Skeletal muscle tissue (tissue), 4 donors: ENCODE results near the gene NAV2. TPM values are rescaled to one million over a fixed set of nuclear protein-coding genes. Genes with fewer than 3 reads are reported as not detected.
A peak's percentile ranks its signal among the peaks of the same experiment; 100 is the strongest.
"Not testable (repeated sequence)": the region's sequence is repeated elsewhere in the genome, so short reads cannot be mapped to it uniquely, and the experiment has no call there.

ENCODE experiments used
- H3K27ac ChIP-seq: one replicate; pipeline ENCODE4 v1.7.0; 2013; ENCODE audit warnings: mild to moderate bottlenecking, low read depth, low read length, inconsistent platforms
- H3K27me3 ChIP-seq, 3 donors: one replicate each; pipeline ENCODE4 v1.7.0; 2013; ENCODE audit warnings: low read length in 3 of 3; ENCODE audit not compliant: control insufficient read depth in 3 of 3, insufficient read depth in 3 of 3
- H3K36me3 ChIP-seq, 3 donors: one replicate each; pipeline ENCODE4 v1.7.0; 2013; ENCODE audit warnings: low read length in 3 of 3; ENCODE audit not compliant: control insufficient read depth in 3 of 3, insufficient read depth in 3 of 3
- H3K4me1 ChIP-seq, 3 donors: one replicate each; pipeline ENCODE4 v1.7.0; 2013; ENCODE audit warnings: low read length in 3 of 3, mild to moderate bottlenecking in 3 of 3; ENCODE audit not compliant: control insufficient read depth in 3 of 3, insufficient read depth in 3 of 3
- H3K4me3 ChIP-seq, 3 donors: one replicate each; pipeline ENCODE4 v1.7.0; 2013; ENCODE audit warnings: low read length in 3 of 3
- H3K9ac ChIP-seq, 3 donors: one replicate each; pipeline ENCODE4 v1.7.0; 2013; ENCODE audit warnings: low read length in 3 of 3, mild to moderate bottlenecking in 3 of 3, moderate library complexity in 2 of 3, low read depth in 1 of 3
- H3K9me3 ChIP-seq, 3 donors: one replicate each; pipeline ENCODE4 v1.7.0; 2013; ENCODE audit warnings: low read length in 3 of 3; ENCODE audit not compliant: control insufficient read depth in 3 of 3
- total RNA-seq: library from RNA; depleted of rRNA; stranded (reverse); fragments of >200 nt; gene quantifications from one replicate; pipeline ENCODE4 v1.2.3, GENCODE V29; 2014
- donor health status: Osteomylitis.

NAV2 gene
- total RNA-seq, 1 donor from 2014 or later: 43.3 TPM

GRCh38 chr11:19953336-19953735, 240.7 kb downstream of the NAV2 start:
- peaks cover 7 to 13% (median 8%) of the 10 kb centered on the region in 3 donors for H3K36me3 ChIP-seq
- no peaks in the 10 kb centered on the region for H3K27me3 ChIP-seq
- H3K4me3 ChIP-seq: no peak overlapping the region
- peak overlapping the region; percentile 15 for H3K27ac ChIP-seq
- no peaks in the 10 kb centered on the region for H3K9me3 ChIP-seq
- H3K9ac ChIP-seq: peak overlapping the region in 1 of 3 donors; percentile 36
- H3K4me1 ChIP-seq: peaks cover 19 to 32% (median 21%) of the 10 kb centered on the region in 3 donors

GRCh38 chr11:19953909-19954308, 241.3 kb downstream of the NAV2 start:
- peak overlapping the region; percentile 15 for H3K27ac ChIP-seq
- no peak overlapping the region for H3K4me3 ChIP-seq
- peaks cover 7 to 10% (median 10%) of the 10 kb centered on the region in 3 donors for H3K36me3 ChIP-seq
- peaks cover 19 to 32% (median 21%) of the 10 kb centered on the region in 3 donors for H3K4me1 ChIP-seq
- H3K9ac ChIP-seq: no peak overlapping the region
- H3K27me3 ChIP-seq: no peaks in the 10 kb centered on the region
- H3K9me3 ChIP-seq: no peaks in the 10 kb centered on the region

GRCh38 chr11:19954899-19955298, 242.3 kb downstream of the NAV2 start:
- Histone ChIP-seq H3K9me3 (no peaks in the 10 kb centered on the region), H3K4me3 (no peak overlapping the region), H3K36me3 (peaks cover 0 to 2% (median 0%) of the 10 kb centered on the region in 3 donors), H3K27me3 (no peaks in the 10 kb centered on the region), H3K27ac (no peak overlapping the region), H3K4me1 (peaks cover 19 to 32% (median 21%) of the 10 kb centered on the region in 3 donors), H3K9ac (no peak overlapping the region)

- no peaks in the 10 kb centered on the region for H3K27me3 ChIP-seq
- peaks cover 19 to 32% (median 21%) of the 10 kb centered on the region in 3 donors for H3K4me1 ChIP-seq
- H3K27ac ChIP-seq: no peak overlapping the region
- no peaks in the 10 kb centered on the region for H3K9me3 ChIP-seq
- no peak overlapping the region for H3K4me3 ChIP-seq
- H3K9ac ChIP-seq: no peak overlapping the region
- H3K36me3 ChIP-seq: peaks cover 0 to 2% (median 0%) of the 10 kb centered on the region in 3 donors
Observed at GRCh38 chr11:19955660-19956059, 243.0 kb downstream of the NAV2 start.

- peaks cover 0 to 2% (median 0%) of the 10 kb centered on the region in 3 donors for H3K36me3 ChIP-seq
- no peaks in the 10 kb centered on the region for H3K9me3 ChIP-seq
- no peaks in the 10 kb centered on the region for H3K27me3 ChIP-seq
- H3K9ac ChIP-seq: no peak overlapping the region
- no peak overlapping the region for H3K27ac ChIP-seq
- no peak overlapping the region for H3K4me3 ChIP-seq
- H3K4me1 ChIP-seq: peaks cover 19 to 32% (median 21%) of the 10 kb centered on the region in 3 donors
Observed at GRCh38 chr11:19956228-19956627, 243.6 kb downstream of the NAV2 start.

GRCh38 chr11:19957294-19957943, 244.8 kb downstream of the NAV2 start:
- Histone ChIP-seq H3K4me3 (no peak overlapping the region), H3K36me3 (peaks cover 0 to 2% (median 0%) of the 10 kb centered on the region in 3 donors), H3K9me3 (no peaks in the 10 kb centered on the region), H3K27me3 (no peaks in the 10 kb centered on the region), H3K9ac (no peak overlapping the region), H3K27ac (no peak overlapping the region), H3K4me1 (peaks cover 18 to 23% (median 19%) of the 10 kb centered on the region in 3 donors)

- H3K4me3 ChIP-seq: no peak overlapping the region
- peaks cover 15 to 20% (median 17%) of the 10 kb centered on the region in 3 donors for H3K4me1 ChIP-seq
- H3K9ac ChIP-seq: no peak overlapping the region
- H3K27me3 ChIP-seq: no peaks in the 10 kb centered on the region
- H3K36me3 ChIP-seq: peaks cover 0 to 2% (median 0%) of the 10 kb centered on the region in 3 donors
- H3K9me3 ChIP-seq: no peaks in the 10 kb centered on the region
- H3K27ac ChIP-seq: no peak overlapping the region
Observed at GRCh38 chr11:19958204-19958603, 245.6 kb downstream of the NAV2 start.

- Histone ChIP-seq H3K4me3 (no peak overlapping the region), H3K27ac (no peak overlapping the region), H3K36me3 (peaks cover 0 to 2% (median 0%) of the 10 kb centered on the region in 3 donors), H3K27me3 (no peaks in the 10 kb centered on the region), H3K9me3 (no peaks in the 10 kb centered on the region), H3K4me1 (peaks cover 6 to 12% (median 7%) of the 10 kb centered on the region in 3 donors), H3K9ac (no peak overlapping the region)
Observed at GRCh38 chr11:19959210-19959609, 246.6 kb downstream of the NAV2 start.

GRCh38 chr11:19959648-19960059, 247.0 kb downstream of the NAV2 start:
- Histone ChIP-seq H3K36me3 (peaks cover 0 to 2% (median 0%) of the 10 kb centered on the region in 3 donors), H3K4me3 (no peak overlapping the region), H3K9me3 (no peaks in the 10 kb centered on the region), H3K4me1 (peaks cover 3 to 7% (median 5%) of the 10 kb centered on the region in 3 donors), H3K27me3 (no peaks in the 10 kb centered on the region), H3K27ac (no peak overlapping the region), H3K9ac (no peak overlapping the region)

- not testable (repeated sequence) for H3K27ac ChIP-seq, H3K9me3 ChIP-seq, H3K27me3 ChIP-seq, H3K4me3 ChIP-seq, H3K36me3 ChIP-seq, H3K4me1 ChIP-seq, H3K9ac ChIP-seq
Observed at GRCh38 chr11:19960410-19960809, 247.8 kb downstream of the NAV2 start.
